Measurements from ENCODE around the gene TDRD1. TPM values are rescaled to one million over a fixed set of nuclear protein-coding genes. Genes with fewer than 3 reads are reported as not detected.
A peak's percentile ranks its signal among the peaks of the same experiment; 100 is the strongest.

TDRD1 gene
- total RNA-seq, 4 donors from 2014 or later, result under 0.01 to 0.42 (median 0.22) TPM; not detected in 1

- Histone ChIP-seq H3K36me3 (no peaks in the 10 kb centered on the region), H3K27me3 (peaks cover 0 to 46% of the 10 kb centered on the region in 2 donors), H3K4me3 (no peak overlapping the region), H3K27ac (no peak overlapping the region), H3K9me3 (no peaks in the 10 kb centered on the region), H3K4me1 (peaks cover 0 to 7% (median 3%) of the 10 kb centered on the region in 4 donors)
- DNase-seq (ENCODE audit: low spot score in 2 of 2), result no peak
- no peak for TF ChIP-seq POLR2A (IDR thresholded peaks at IDR 0.05)
- TF ChIP-seq CTCF (IDR thresholded peaks at IDR 0.05), result no peak
- TF ChIP-seq EP300 (IDR thresholded peaks at IDR 0.05), result no peak
Measured at GRCh38 chr10:114234132-114234531, 55.0 kb downstream of the TDRD1 start.

- TF ChIP-seq EP300 (IDR thresholded peaks at IDR 0.05) (no peak), CTCF (IDR thresholded peaks at IDR 0.05) (no peak), POLR2A (IDR thresholded peaks at IDR 0.05) (no peak)
- H3K4me3 ChIP-seq, result peak within 1 kb of the TSS in 3 of 4 donors; percentile 15 to 44 (median 40)
- DNase-seq (ENCODE audit: low spot score in 2 of 2), result no peak
- no peaks in the 10 kb centered on the region for H3K9me3 ChIP-seq
- H3K4me1 ChIP-seq, result peaks cover 0 to 13% (median 8%) of the 10 kb centered on the region in 4 donors
- WGBS, 2 donors, result 8 to 13% methylated on average over 34 to 38 of the region's 79 CpGs
- H3K27me3 ChIP-seq, result peaks cover 0 to 93% of the 10 kb centered on the region in 2 donors
- no peak within 1 kb of the TSS for H3K27ac ChIP-seq
- no peaks in the 10 kb centered on the region for H3K36me3 ChIP-seq
Measured at GRCh38 chr10:114239117-114239993, 60.2 kb downstream of the TDRD1 start, which contains the start of gene VWA2. Gene VWA2, plus strand, starts transcription at chr10:114239254. Its CDS starts 9,460 bp downstream, at chr10:114248714.

GRCh38 chr10:114239994-114240345, 60.8 kb downstream of the TDRD1 start:
- H3K27me3 ChIP-seq, result peaks cover 0 to 93% of the 10 kb centered on the region in 2 donors
- no peaks in the 10 kb centered on the region for H3K9me3 ChIP-seq
- H3K4me3 ChIP-seq, result peak overlapping the region in 1 of 4 donors; percentile 40
- peaks cover 0 to 13% (median 8%) of the 10 kb centered on the region in 4 donors for H3K4me1 ChIP-seq
- whole genome bisulfite sequencing, 2 donors, result 50 to 52% methylated on average over 10 to 11 of the region's 11 CpGs
- H3K27ac ChIP-seq, result no peak overlapping the region
- H3K36me3 ChIP-seq, result no peaks in the 10 kb centered on the region
- TF ChIP-seq POLR2A (IDR thresholded peaks at IDR 0.05), result no peak
- TF ChIP-seq EP300 (IDR thresholded peaks at IDR 0.05), result no peak
- no peak for TF ChIP-seq CTCF (IDR thresholded peaks at IDR 0.05)
- no peak for DNase-seq (ENCODE audit: low spot score in 2 of 2)

GRCh38 chr10:114242235-114242634, 63.1 kb downstream of the TDRD1 start:
- H3K36me3 ChIP-seq, result no peaks in the 10 kb centered on the region
- DNase-seq (ENCODE audit: low spot score in 2 of 2), result no peak
- peaks cover 0 to 78% of the 10 kb centered on the region in 2 donors for H3K27me3 ChIP-seq
- WGBS, 2 donors, result 84 to 85% methylated on average over 9 of the region's 9 CpGs
- H3K4me1 ChIP-seq, result peaks cover 0 to 13% (median 8%) of the 10 kb centered on the region in 4 donors
- H3K9me3 ChIP-seq, result no peaks in the 10 kb centered on the region
- no peak overlapping the region for H3K27ac ChIP-seq
- TF ChIP-seq CTCF (IDR thresholded peaks at IDR 0.05) (no peak), POLR2A (IDR thresholded peaks at IDR 0.05) (no peak)
- no peak overlapping the region for H3K4me3 ChIP-seq

GRCh38 chr10:114243661-114244060, 64.5 kb downstream of the TDRD1 start:
- Histone ChIP-seq H3K27ac (no peak overlapping the region), H3K36me3 (no peaks in the 10 kb centered on the region), H3K9me3 (no peaks in the 10 kb centered on the region), H3K27me3 (peaks cover 0 to 64% of the 10 kb centered on the region in 2 donors), H3K4me1 (peaks cover 0 to 11% (median 8%) of the 10 kb centered on the region in 4 donors), H3K4me3 (no peak overlapping the region)
- WGBS, 2 donors, result 59 to 76% methylated on average over 9 of the region's 9 CpGs
- no peak for TF ChIP-seq CTCF (IDR thresholded peaks at IDR 0.05)
- TF ChIP-seq POLR2A (IDR thresholded peaks at IDR 0.05), result no peak
- TF ChIP-seq EP300 (IDR thresholded peaks at IDR 0.05), result no peak
- no peak for DNase-seq (ENCODE audit: low spot score in 2 of 2)

Measured in tibial nerve (tissue), 4 donors.